SHP77 treated with DMSO at 0.1 percent for 48 hours (cell line): ENCODE results near the gene WFDC5.
"Not testable (repeated sequence)": the region's sequence is repeated elsewhere in the genome, so short reads cannot be mapped to it uniquely, and the experiment has no call there.

Experiments
- DNase-seq: peaks from one replicate; lab custom pipeline; 2025; lab: John Stamatoyannopoulos, UW

The WFDC5 gene

GRCh38 chr20:45087814-45088213 lies 27.2 kb downstream of the WFDC5 start:
- no peak for DNase-seq

- no peak for DNase-seq
Measured at GRCh38 chr20:45087097-45087790, 27.7 kb downstream of the WFDC5 start.

- no peak for DNase-seq
Measured at GRCh38 chr20:45085867-45086266, 29.1 kb downstream of the WFDC5 start.

GRCh38 chr20:45085289-45085688 lies 29.7 kb downstream of the WFDC5 start:
- DNase-seq, result no peak

DNA sequence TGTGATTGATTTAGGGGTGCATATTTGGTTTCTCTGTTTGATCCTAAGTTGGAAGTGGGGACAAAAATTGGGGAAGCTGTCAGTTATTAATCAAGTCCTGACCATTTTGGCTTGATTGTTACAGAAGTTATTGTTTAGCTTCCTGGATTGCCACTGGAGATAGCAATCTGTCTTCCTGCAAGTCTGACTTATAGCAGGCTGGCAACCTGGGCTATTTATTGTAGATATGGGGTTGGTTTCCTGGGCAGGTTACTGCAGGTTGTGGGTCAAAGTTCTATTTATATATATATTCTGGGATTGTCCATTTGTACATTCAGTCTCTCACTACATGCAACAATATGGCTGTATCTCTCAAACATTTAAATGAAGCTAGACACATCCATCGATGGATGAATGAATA lies 31.8 kb downstream of the WFDC5 start:
- no peak for DNase-seq

GRCh38 chr20:45082468-45082867 lies 32.5 kb downstream of the WFDC5 start:
- DNase-seq, result no peak

DNA sequence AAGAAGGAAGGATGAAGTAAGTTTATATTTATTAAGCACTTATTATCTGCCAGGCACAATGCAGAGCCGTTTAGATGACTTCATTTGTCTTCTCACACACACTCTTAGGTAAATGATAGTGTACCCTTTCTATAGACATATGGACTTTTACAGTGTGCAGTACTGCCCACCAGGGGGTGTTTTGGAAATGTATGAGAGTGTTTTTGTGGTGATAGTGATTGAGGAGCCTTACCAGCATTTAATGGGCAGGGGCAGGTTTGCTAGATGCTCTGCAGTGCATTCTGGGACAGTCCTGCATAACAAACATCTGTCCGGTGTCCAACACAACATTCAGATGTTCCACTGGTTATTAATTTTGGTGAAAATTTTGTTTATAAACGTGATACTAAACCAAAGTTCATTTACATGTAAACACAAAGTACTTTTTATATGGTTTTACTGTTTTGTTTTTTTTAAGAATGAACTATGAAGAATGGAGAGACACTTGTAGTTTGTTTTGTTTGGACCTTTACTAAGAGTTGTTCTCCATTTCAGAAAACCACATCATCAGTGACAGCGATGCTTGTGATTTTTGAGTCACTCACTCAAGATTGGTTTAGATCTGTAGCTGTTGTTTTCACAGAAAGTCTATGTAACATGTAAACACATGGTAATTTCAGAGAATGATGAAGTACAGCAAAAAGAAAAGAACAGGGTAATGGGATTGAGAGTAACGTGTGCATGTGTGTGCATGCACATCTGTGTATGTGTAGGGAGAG lies 33.9 kb downstream of the WFDC5 start:
- DNase-seq, result no peak

- no peak for DNase-seq
Measured at GRCh38 chr20:45077559-45077958, 37.4 kb downstream of the WFDC5 start.

DNA sequence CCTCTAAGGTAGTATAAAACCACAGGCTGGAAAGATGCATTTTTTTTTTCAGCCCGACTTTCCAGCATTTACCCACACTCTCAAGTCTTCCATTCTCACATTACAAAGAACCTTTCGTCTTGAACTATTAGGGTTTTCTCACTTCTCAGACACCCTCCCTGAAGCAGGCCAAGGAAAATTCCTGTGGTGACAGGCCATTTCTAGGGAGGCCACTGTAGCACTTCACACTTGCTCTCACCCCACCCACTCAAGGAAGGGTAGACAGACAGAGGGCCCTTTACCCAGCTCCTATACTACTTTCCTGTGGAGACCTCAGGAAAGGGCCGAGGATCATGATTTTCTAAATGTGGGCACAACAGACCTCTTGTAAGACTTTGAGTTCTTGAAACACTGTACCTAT lies 41.8 kb downstream of the WFDC5 start:
- DNase-seq, result no peak

DNA sequence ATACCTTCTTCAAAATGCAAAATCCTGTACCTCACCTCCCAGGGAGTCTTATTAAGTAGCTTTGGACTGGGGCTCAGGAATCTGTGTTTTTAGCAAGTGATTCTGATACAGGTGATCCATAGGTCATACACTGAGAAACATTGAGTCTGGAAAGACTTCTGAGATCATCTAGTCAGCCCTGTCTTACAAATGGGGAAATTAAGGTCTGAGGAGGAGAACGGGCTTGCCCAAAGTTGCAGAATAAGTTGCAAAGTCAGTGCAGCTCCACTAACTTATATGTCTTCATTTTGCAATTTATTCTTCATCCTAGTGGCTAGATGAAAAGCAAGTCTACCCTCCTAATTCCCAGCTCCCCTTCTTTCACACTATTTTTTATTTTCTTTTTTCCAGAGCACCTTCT lies 42.9 kb downstream of the WFDC5 start:
- DNase-seq, result no peak

GRCh38 chr20:45070932-45071632 lies 43.9 kb downstream of the WFDC5 start:
- no peak for DNase-seq

DNA sequence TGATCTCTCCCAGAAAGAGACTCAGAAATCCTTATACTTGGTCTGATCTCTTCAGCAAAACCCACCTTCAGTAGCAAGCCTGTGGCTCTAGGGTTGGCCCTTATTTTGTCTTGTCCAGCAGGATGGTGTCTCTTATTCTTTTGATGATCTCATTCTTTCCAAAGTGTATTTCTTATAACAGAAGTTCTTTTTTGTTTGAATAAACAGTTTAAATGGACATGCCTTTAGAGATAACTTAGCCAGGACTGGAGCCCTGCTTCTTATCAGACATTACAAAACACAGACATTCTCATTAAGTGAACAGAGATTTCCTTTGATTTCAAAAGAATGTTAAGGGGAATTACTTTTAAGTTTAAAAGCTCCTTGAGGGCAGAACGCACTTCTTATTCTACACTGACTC lies 45.7 kb downstream of the WFDC5 start:
- no peak for DNase-seq

GRCh38 chr20:45067558-45067957 lies 47.4 kb downstream of the WFDC5 start:
- DNase-seq, result no peak

GRCh38 chr20:45067087-45067486 lies 47.9 kb downstream of the WFDC5 start:
- DNase-seq, result no peak

DNA sequence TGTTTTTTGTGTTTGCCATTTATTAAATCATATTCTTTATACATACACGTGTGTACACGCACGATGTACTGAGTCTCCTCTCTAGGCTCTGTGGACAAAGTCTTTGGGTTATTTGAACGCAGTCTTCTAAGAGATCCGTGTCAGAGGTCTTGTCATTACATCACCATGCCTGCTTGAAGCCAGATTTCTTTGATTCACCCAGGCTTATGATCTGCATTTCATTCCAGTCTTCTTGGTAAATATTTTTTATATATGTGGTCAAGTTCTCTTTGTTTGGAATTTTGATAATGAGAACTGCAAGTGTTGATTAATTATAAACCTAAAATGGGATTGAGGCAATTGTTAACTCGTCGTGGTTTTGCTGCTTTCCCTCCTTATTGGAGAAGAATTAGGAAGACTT lies 48.6 kb downstream of the WFDC5 start:
- DNase-seq, result no peak

DNA sequence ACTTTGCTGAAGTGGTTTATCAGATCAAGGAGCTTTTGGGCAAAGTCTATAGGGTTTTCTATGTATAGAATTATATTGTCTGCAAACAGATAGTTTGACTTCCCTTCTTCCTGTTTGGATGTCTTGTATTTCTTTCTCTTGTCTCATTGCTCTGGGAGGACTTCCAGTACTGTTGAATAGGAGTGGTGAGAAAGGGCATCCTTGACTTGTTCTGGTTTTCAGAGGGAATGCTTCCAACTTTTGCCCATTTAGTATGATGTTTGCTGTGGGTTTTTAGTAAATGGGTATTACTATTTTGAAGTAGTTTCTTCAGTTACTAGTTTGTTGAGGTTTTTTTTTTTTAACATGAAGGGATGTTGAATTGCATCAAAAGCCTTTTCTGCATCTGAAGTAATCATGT lies 50.2 kb downstream of the WFDC5 start:
- no peak for DNase-seq

DNA sequence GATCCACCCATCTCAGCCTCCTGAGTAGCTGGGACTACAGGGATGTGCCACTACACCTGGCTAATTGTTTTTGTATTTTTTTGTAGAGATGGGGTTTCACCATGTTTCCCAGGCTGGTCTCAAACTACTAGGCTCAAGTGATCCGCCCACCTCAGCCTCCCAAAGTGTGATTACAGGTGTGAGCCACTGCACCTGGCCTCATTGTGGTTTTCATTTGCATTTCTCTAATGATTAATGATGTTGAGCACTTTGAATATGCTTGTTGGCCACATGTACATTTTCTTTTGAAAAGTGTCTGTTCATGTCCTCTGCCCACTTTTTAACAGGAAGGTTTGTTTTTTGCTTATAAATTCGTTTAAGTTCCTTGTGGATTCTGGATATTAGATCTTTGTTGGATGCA lies 51.9 kb downstream of the WFDC5 start:
- not testable (repeated sequence) for DNase-seq

DNA sequence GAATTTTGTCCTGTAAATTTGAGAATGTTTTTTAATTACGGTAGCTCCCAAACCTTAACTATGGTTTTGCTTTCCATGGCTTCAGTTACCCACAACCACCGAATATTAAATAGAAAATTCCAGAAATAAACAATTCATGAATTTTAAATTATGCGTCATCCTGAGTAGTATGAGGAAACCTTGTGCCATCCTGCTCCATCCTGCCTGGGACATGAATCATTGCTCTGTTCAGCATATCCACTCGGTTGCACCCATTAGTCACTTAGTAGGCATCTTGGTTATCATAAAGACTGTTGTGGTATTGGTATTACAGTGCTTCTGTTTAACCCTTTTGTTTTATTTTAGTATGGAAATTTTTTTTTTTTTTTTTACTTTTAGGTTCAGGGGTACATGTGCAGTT lies 53.7 kb downstream of the WFDC5 start:
- no peak for DNase-seq

DNA sequence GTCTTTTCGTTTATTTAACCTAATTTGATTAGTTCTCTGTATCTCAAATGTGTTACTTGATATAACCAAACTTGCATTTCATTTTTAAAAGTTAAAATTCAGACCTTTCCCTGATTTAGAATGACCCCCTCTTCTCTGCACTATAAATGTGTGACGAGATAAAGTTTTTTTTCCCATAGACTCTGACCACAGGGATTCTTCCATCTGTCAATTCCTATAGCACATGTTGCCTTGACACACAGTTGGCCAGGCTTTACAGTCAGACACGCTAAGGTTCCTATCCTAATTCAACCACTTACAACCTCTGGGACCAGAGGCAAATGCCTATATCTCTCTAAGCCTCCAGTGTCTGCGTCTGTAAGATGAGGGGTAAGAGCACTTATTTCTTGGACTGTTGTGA lies 54.7 kb downstream of the WFDC5 start:
- no peak for DNase-seq
